Fibroblast of villous mesenchyme (primary cell): Measurements from ENCODE around the gene PLAAT5. TPM values are rescaled to one million over a fixed set of nuclear protein-coding genes. Genes with fewer than 3 reads are reported as not detected.

ENCODE experiments used
- DNase-seq: peaks from one replicate; pipeline ENCODE4 v3.0.0-alpha.2; 2010; ENCODE audit warnings: low read depth
- H3K4me3 ChIP-seq: 2 replicates; pipeline ENCODE4 v1.5.1; 2011; ENCODE audit warnings: low read depth, mild to moderate bottlenecking, low read length
- CTCF ChIP-seq: IDR thresholded peaks from 2 replicates; pipeline ENCODE4 v1.5.1; 2012; ENCODE audit warnings: low read depth, mild to moderate bottlenecking, low read length; ENCODE audit not compliant: insufficient read depth
- total RNA-seq: library from RNA; depleted of rRNA; stranded (reverse); fragments of >200 nt; gene quantifications from 2 replicates; pipeline ENCODE4 v1.2.3, GENCODE V29; 2012

Gene PLAAT5
- total RNA-seq, 1 donor, result not detected

- no peak for DNase-seq
- TF ChIP-seq CTCF, result no peak
- no peak overlapping the region for H3K4me3 ChIP-seq
Measured at GRCh38 chr11:63511048-63511748, 20.2 kb upstream of the PLAAT5 start.

- DNase-seq, result peak; percentile 83
- H3K4me3 ChIP-seq, result no peak overlapping the region
- TF ChIP-seq CTCF, result no peak
Measured at GRCh38 chr11:63510360-63511047, 19.5 kb upstream of the PLAAT5 start.

GRCh38 chr11:63508745-63509144, 17.8 kb upstream of the PLAAT5 start:
- TF ChIP-seq CTCF, result no peak
- no peak for DNase-seq

GRCh38 chr11:63508009-63508408, 17.0 kb upstream of the PLAAT5 start:
- DNase-seq, result peak; percentile 33
- no peak overlapping the region for H3K4me3 ChIP-seq
- peak; percentile 40 for TF ChIP-seq CTCF

More at GRCh38 chr11:63508745-63509144, 17.8 kb upstream of the PLAAT5 start:
- no peak overlapping the region for H3K4me3 ChIP-seq

GRCh38 chr11:63507511-63507910, 16.5 kb upstream of the PLAAT5 start:
- no peak for DNase-seq
- TF ChIP-seq CTCF, result no peak
- H3K4me3 ChIP-seq, result no peak overlapping the region

GRCh38 chr11:63506876-63507275, 15.9 kb upstream of the PLAAT5 start:
- H3K4me3 ChIP-seq, result no peak overlapping the region
- no peak for DNase-seq
- TF ChIP-seq CTCF, result no peak
